Pancreas (tissue), 10 donors: ENCODE data around the gene BNIP3. TPM values are rescaled to one million over a fixed set of nuclear protein-coding genes. Genes with fewer than 3 reads are reported as not detected.

ENCODE experiments used
- ATAC-seq, 4 donors: fragments of 200-7000 bp; cut with Tn5 transposase; one replicate each; pipeline versions ENCODE4 v1.8.0 to v1.9.1; 2020; ENCODE audit warnings: mild to moderate bottlenecking in 4 of 4, moderate library complexity in 4 of 4
- DNase-seq, 6 donors: peaks; one replicate each; pipeline ENCODE4 v3.0.0-alpha.2; 2020
- FAIRE-seq: peaks from 2 replicates; lab custom pipeline; 2012; peaks lifted over from hg19 to GRCh38; lab: Jason Lieb, UNC
- H3K27ac ChIP-seq, 4 donors: fragments of 200-600 bp; sonication (generic); 1 replicate in 3 of 4; 2 replicates in 1 of 4; pipeline versions ENCODE4 v1.5.0 to v1.8.0; 2020
- H3K27me3 ChIP-seq, 4 donors: fragments of 200-600 bp; one replicate each; pipeline ENCODE4 v1.8.0; 2021
- H3K36me3 ChIP-seq, 3 donors: fragments of 200-600 bp; sonication (generic) in 1 of 3; one replicate each; pipeline versions ENCODE4 v1.5.0 to v1.8.0; 2020 to 2021
- H3K4me1 ChIP-seq, 3 donors: fragments of 200-600 bp; one replicate each; pipeline ENCODE4 v1.8.0; 2021
- H3K4me3 ChIP-seq, 4 donors: fragments of 200-600 bp; sonication (generic) in 2 of 4; one replicate each; pipeline versions ENCODE4 v1.5.0 to v1.8.0; 2020 to 2021
- H3K9me3 ChIP-seq, 4 donors: fragments of 200-600 bp; one replicate each; pipeline ENCODE4 v1.8.0; 2021
- WGBS, 2 donors: extraction: QIAGEN DNeasy Blood & Tissue Kit; methylation state at CpG; one replicate each; pipeline ENCODE4 v1.1.7; 2013; 5-methylcytosine and 5-hydroxymethylcytosine counted together
- intact Hi-C, 3 donors: fragments of 100-400 bp; cut with DNase I; formaldehyde crosslinking; loops; one replicate each; pipeline versions ENCODE4 v1.11.1 to v1.14.2; 2022
- polyA plus RNA-seq, 2 donors: library from polyadenylated mRNA; stranded (reverse); fragments of 200-250 nt; gene quantifications; one replicate each; pipeline ENCODE4 v1.2.3, GENCODE V29; 2013
- total RNA-seq, 6 donors: library from RNA; stranded (reverse); fragmentation: NEBNext Ultra II Directional in 4 of 6; extraction: Animal tissue kit (Norgen Biotek cat#: 25700) in 4 of 6; gene quantifications; one replicate each; pipeline versions ENCODE4 v1.2.1 to v1.2.4, GENCODE V29; 2021 to 2023
- TF ChIP-seq, protein P1 (sequence below), 4 donors: fragments of 200-600 bp; sonication (generic) in 3 of 4; IDR thresholded peaks; one replicate each; pipeline versions ENCODE4 v1.5.0 to v1.8.0; 2021; ENCODE audit warnings: antibody characterized with exemption in 4 of 4
- donor health status: healthy with polysubstance abuse.
- donor health status: DM: no; HTN: no; CAD: no; lungs with moderate emphysema.
- donor health status: DM: no; HTN: no; CAD: no.
- donor health status: control.
- donor health status: control.
- donor health status: Bipolar disorder and iron deficiency.
- donor health status: DM: yes; HTN: yes; CAD: no.
- donor health status: DM: no; HTN: no; CAD: no.
- donor health status: DM: no; HTN: no; CAD: no.
- donor health status: DM: yes; HTN: yes; CAD: no.

The BNIP3 gene
- total and polyA plus RNA-seq, 8 donors, result 65.7 to 471 (median 142) TPM

DNA sequence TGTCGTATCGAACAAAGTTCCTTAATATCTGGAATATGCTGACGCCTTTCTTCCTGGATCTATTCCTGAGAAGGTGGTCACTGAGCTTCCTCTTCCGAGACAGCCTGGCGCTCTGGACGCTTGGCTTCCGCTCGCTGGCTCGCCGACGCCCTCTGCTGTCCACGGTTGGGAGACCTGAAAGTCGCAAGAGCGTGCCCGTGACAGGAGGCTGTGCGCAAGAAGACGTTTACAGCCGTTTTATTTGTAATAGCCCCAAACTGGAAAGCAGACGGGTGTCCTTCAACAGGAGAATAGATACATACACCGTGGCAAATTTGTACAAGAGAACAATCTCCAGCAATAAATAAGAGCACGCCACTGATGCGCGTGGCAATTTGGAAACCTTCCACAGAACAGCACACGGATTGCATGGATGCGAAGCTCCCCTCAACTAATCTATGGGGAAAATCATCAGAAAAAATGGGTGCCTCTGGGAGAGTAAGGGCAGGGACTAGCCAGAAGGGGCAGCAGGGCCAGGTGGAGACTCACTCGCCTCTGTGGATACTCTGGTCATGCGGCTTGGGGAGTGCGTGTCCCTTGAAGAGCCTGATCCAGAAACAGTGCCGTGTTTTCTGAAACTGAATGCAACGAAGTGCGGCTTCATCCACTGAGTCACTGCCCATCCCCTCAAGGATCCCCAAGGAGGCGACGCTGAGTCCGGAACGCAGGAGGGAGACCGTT, 41.5 kb upstream of the BNIP3 start:
- Histone ChIP-seq H3K27ac (no peak overlapping the region), H3K9me3 (no peaks in the 10 kb centered on the region), H3K27me3 (peaks cover 0 to 5% (median 2%) of the 10 kb centered on the region in 4 donors), H3K36me3 (no peaks in the 10 kb centered on the region), H3K4me3 (peak overlapping the region in 2 of 4 donors; percentile 28 to 50), H3K4me1 (peaks cover 0 to 3% (median 0%) of the 10 kb centered on the region in 3 donors)
- DNase-seq (peak; percentile 76 to 97 (median 89)), ATAC-seq (peak; percentile 91 to 99 (median 98)), FAIRE-seq (no peak)
- intact Hi-C loops, result loop anchor here in 2 of 3 donors (5.0 kb wide), 2 partner anchors 131 to 136 kb away; no protein-coding TSS in a partner anchor
- TF ChIP-seq, protein P1, sequence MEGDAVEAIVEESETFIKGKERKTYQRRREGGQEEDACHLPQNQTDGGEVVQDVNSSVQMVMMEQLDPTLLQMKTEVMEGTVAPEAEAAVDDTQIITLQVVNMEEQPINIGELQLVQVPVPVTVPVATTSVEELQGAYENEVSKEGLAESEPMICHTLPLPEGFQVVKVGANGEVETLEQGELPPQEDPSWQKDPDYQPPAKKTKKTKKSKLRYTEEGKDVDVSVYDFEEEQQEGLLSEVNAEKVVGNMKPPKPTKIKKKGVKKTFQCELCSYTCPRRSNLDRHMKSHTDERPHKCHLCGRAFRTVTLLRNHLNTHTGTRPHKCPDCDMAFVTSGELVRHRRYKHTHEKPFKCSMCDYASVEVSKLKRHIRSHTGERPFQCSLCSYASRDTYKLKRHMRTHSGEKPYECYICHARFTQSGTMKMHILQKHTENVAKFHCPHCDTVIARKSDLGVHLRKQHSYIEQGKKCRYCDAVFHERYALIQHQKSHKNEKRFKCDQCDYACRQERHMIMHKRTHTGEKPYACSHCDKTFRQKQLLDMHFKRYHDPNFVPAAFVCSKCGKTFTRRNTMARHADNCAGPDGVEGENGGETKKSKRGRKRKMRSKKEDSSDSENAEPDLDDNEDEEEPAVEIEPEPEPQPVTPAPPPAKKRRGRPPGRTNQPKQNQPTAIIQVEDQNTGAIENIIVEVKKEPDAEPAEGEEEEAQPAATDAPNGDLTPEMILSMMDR (IDR thresholded peaks at IDR 0.05), result peak; percentile 75 to 95 (median 82)
- WGBS, 2 donors, result 6 to 8% methylated on average over 36 of the region's 36 CpGs

DNA sequence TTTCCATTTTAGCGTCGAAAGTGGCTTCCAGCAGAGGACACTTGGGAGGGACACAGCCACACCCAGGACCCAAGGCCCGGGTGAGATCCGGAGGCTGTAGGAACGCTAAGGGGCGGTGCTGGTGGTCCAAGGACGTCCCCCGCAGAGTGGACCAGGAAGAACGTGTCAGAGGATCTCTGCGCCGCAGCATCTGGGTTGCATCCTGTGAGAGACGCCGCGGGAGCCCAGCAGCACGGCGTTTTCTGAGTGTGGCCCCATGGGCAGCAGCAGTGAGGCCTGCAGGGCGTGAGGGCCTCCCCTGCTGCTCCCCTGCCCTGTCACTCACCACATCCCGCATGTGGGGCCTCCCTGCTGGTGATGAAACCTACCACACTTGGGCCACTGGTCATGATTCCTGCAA, 40.5 kb upstream of the BNIP3 start:
- H3K4me1 ChIP-seq, result peaks cover 0 to 3% (median 0%) of the 10 kb centered on the region in 3 donors
- H3K27me3 ChIP-seq, result peaks cover 0 to 5% (median 2%) of the 10 kb centered on the region in 4 donors
- ATAC-seq (no peak), FAIRE-seq (no peak), DNase-seq (peak in 1 of 6 donors; percentile 63)
- H3K36me3 ChIP-seq, result no peaks in the 10 kb centered on the region
- no peaks in the 10 kb centered on the region for H3K9me3 ChIP-seq
- TF ChIP-seq, protein P1 (IDR thresholded peaks at IDR 0.05), result no peak
- no peak overlapping the region for H3K4me3 ChIP-seq
- no peak overlapping the region for H3K27ac ChIP-seq
- intact Hi-C loops, result loop anchor here in 2 of 3 donors (5.0 kb wide), 2 partner anchors 130 to 135 kb away; no protein-coding TSS in a partner anchor
- WGBS, 2 donors, result 82 to 94% methylated on average over 18 of the region's 18 CpGs

DNA sequence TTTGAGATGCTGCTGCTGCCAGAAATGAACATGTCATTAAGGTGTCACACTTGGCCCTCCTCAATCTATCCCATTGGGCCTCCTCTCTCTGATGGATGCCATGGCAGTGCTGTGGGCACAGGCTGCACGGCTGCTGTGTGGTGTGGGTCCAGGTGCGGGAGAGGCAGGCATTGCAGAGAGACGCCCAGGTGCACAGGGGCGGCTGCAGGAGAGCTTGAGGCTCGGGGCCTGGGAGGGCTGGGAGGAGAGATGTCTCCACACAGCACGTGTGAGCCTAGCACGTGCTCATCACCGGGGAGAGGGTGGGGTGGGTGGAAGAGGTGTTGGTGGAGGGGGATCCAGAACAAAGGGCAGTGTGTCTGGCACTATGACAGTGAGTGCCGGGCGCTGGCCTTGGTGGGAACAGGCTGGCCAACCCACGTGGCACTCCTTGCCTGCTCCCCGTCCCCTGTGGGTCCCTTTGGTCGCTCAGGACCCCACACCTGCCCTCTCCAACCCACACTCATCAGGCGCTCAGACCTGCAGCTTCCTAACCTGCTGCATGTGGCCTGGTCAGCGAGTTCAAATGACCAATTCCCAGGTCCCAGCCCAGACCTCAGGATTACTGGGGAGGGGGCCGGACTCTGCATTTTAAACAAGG, 39.9 kb upstream of the BNIP3 start:
- no peaks in the 10 kb centered on the region for H3K9me3 ChIP-seq
- DNase-seq, result no peak
- 77 to 83% methylated on average over 16 of the region's 16 CpGs for WGBS, 2 donors
- peaks cover 0 to 5% (median 2%) of the 10 kb centered on the region in 4 donors for H3K27me3 ChIP-seq
- peaks cover 0 to 3% (median 0%) of the 10 kb centered on the region in 3 donors for H3K4me1 ChIP-seq
- no peak for ATAC-seq
- FAIRE-seq, result no peak
- no peak overlapping the region for H3K27ac ChIP-seq
- no peaks in the 10 kb centered on the region for H3K36me3 ChIP-seq
- intact Hi-C loops, result loop anchor here in 2 of 3 donors (5.0 kb wide), 2 partner anchors 129 to 134 kb away; no protein-coding TSS in a partner anchor
- H3K4me3 ChIP-seq, result no peak overlapping the region
- TF ChIP-seq, protein P1 (IDR thresholded peaks at IDR 0.05), result no peak

DNA sequence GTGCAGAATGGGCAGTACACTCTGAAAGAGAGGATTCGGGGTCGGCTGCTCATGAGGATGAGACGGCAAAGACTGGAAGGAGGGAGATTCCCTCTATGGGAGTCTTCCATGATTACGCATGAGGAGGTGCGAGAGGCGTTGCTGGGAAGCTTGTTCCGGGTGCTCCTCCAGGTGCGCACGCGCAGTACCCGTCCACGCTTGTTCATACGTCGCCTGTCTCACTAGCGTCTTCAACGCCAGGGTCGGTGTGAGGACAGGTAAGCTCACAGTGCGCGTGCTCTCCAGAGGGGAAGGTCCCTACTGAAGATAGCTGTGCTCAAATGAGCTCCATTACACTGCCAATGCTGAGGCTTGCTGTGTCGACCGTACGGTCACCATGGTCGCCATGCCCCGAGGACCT, 39.3 kb upstream of the BNIP3 start:
- ATAC-seq (no peak), DNase-seq (no peak), FAIRE-seq (no peak)
- Histone ChIP-seq H3K4me1 (peaks cover 0 to 3% (median 0%) of the 10 kb centered on the region in 3 donors), H3K9me3 (no peaks in the 10 kb centered on the region), H3K36me3 (no peaks in the 10 kb centered on the region), H3K27me3 (peaks cover 0 to 5% (median 2%) of the 10 kb centered on the region in 4 donors), H3K4me3 (no peak overlapping the region), H3K27ac (no peak overlapping the region)
- TF ChIP-seq, protein P1 (IDR thresholded peaks at IDR 0.05), result no peak
- intact Hi-C loops, result loop anchor here in 2 of 3 donors (5.0 kb wide), 2 partner anchors 129 to 134 kb away; no protein-coding TSS in a partner anchor
- 90 to 92% methylated on average over 24 of the region's 24 CpGs for WGBS, 2 donors
